GM10847 (cell line): Measurements from ENCODE around the gene OBP2B.

Source experiments
- POLR2A ChIP-seq: IDR thresholded peaks from 2 replicates; pipeline ENCODE4 v1.6.1; 2011; ENCODE audit not compliant: insufficient read length; ENCODE audit errors: extremely low read depth

OBP2B gene

DNA sequence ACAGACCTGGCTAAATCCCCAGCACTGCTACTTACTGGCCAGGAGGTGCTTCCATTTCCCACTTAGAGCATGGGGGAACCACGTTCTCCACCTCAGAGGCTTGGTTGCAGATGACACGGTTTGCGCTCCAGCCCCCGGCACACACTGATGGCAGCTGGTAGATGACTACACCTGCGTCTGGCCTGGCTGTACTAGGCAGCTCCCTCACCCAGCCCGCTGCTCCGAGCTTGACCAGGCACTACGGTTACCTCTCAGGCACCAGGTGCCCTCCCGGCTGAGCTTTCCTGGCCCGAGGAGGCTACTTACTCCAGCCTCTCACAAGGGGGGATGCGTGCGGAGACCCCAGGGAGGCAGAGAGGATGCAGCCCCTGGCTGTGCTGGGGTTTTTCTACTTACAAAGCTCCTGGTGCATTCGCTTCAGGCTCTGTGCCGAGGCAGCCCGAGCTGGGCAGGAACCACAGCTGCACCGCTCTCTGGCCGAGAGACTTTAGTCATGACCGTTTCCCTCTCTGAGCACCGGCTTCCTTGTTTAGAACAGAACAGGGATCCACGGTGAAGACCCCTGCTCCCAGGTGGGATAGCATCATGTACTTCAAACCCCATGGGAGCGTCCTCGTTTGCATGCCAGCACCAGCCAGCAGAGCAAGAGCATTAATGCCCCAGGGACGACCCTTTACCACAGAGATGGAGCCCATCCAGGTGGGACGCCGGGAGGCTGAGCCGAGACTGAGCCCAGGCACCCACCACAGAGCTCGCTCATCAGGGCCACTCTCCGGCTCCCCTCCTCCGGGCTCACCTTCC is 37.7 kb downstream of the OBP2B start:
- no peak for TF ChIP-seq POLR2A

- no peak for TF ChIP-seq POLR2A
These were observed 38.3 kb downstream of the OBP2B start for GRCh38 chr9:133170716-133171115.

DNA sequence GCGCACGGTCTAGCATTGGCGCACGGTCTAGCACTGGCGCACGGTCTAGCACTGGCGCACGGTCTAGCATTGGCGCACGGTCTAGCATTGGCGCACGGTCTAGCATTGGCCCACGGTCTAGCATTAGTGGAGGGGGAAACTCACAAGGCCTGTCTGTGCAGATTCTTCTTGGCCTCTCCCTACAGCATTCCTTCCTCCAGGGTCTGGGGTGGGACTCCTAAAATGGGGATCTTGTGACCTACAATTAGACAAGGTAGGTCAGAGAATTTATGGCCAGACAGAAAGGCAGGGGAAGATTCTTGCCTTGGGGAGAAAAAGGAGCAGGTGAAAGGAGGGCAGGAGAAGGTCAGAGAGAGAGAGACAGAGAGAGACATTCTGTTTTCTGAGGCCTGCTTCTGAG is 39.9 kb downstream of the OBP2B start:
- TF ChIP-seq POLR2A: no peak

DNA sequence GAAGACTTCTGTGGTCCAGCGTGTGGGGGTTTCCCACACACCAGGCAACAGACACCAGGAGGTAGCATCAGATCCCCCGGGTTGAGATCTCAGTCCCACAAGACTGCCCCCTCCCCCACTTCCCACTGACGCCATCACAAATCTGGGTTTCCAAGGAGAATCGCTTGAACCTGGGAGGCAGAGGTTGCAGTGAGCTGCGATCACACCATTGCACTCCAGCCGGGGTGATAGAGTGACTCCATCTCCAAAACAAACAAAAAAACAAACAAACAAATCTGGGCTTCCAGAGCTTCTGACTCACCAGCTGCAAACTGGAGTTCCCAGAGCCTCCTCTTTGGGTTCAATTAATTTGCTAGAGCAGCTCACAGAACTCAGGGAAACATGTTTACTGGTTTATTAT is 40.6 kb downstream of the OBP2B start:
- no peak for TF ChIP-seq POLR2A

DNA sequence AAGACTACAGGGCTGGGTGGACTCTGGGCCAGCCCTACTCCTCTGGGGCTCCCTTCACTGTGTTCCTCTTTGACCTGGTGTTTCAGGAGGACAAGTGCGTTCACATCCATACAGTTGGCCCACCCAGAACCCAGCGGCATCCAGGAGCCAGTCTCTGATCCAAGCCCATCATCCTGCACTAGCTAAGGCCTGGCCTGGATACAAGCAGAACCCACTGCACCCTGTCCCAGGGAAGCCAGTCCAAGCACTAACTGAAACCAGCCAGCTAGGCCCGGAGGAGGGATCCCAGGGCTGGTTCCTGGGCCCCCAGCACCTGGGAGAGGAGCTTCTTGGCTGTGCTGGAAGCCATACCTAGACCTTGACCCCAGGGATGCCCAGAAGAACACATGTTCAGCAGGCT is 41.3 kb downstream of the OBP2B start:
- no peak for TF ChIP-seq POLR2A

GRCh38 chr9:133167096-133167730 is 41.8 kb downstream of the OBP2B start:
- TF ChIP-seq POLR2A: no peak

- TF ChIP-seq POLR2A: no peak
These were observed 42.7 kb downstream of the OBP2B start for GRCh38 chr9:133166392-133166791.

- TF ChIP-seq POLR2A: no peak
These were observed 43.7 kb downstream of the OBP2B start for GRCh38 chr9:133165452-133165730.

DNA sequence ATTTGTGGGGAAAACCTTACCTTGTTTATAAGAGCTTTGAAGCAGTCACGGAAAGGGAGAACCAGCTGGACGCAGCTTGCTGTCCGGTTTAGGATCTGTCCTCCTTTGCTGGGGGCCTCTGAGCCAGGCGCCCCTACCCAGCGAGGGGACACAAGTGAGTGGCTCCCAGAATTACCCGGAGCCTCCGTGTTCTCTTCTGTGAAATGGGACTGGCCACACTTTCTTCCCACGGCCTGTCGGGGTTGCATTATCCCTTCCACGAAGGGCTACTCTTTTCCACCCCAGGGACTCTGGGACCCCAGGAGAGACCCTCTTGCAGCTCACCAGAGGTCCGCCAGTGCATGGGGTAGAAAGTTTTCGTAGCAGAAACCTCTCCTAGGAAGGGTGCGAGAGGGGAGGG is 44.9 kb downstream of the OBP2B start:
- TF ChIP-seq POLR2A: no peak

DNA sequence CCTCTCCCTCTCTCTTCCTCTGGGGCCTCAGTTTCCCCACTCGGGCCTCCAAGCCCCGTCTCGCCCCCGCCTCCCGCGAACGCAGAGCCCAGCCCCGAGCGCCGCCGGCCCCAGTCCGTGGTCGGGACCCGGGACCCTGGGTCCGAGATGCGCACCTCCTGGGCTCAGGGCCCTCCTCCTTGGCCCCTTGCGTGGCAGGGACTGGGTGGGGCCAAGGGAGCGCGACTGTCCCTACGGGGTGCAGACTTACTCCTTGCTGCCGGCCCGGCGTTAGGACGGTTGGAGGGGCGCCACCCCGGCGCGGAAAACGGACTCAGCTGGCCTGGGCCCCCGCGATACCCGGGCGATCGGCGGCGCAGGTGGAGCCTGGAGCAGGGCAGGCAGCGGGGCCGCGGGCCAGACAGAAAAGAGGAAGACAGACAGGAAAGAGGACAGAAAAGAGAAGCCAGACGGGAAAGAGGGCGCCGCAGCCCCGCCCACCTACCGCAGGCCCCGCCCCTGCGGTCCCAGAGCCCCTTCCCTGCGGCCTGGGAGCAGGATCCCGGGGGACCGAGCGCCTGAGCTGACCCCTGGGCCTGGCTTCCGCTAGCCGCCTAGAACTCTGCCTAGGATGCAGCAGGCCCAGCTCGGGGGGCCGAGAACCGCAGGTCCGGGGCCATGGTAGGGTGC is 45.4 kb downstream of the OBP2B start, which contains the start of gene GBGT1:
Gene GBGT1, minus strand, starts transcription at position 411 of the 669 bp plus-strand sequence. CDS start 1,502 bp downstream, outside the sequence.
- TF ChIP-seq POLR2A: peak; percentile 40

- TF ChIP-seq POLR2A: no peak
These were observed 46.1 kb downstream of the OBP2B start for GRCh38 chr9:133162861-133163503.

DNA sequence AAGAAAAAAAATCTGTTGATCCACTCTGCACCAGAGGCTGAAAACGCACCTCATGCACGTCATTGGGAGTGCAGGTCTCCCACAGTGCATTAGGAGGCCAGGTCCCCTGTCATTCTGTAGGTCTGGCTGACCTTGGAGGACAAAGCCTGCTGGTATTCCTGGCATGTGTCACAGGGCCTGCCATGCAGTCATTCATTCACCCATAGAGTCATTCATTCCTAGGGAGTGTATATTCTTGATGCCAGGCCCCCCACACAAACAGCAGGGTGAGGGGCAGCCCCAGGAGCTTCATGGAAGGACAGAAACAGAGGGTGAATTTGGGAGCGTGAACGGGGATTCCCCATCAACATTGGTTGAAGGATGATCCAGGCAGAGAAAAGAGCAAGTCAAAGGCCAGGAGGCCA is 47.5 kb downstream of the OBP2B start:
- TF ChIP-seq POLR2A: no peak

DNA sequence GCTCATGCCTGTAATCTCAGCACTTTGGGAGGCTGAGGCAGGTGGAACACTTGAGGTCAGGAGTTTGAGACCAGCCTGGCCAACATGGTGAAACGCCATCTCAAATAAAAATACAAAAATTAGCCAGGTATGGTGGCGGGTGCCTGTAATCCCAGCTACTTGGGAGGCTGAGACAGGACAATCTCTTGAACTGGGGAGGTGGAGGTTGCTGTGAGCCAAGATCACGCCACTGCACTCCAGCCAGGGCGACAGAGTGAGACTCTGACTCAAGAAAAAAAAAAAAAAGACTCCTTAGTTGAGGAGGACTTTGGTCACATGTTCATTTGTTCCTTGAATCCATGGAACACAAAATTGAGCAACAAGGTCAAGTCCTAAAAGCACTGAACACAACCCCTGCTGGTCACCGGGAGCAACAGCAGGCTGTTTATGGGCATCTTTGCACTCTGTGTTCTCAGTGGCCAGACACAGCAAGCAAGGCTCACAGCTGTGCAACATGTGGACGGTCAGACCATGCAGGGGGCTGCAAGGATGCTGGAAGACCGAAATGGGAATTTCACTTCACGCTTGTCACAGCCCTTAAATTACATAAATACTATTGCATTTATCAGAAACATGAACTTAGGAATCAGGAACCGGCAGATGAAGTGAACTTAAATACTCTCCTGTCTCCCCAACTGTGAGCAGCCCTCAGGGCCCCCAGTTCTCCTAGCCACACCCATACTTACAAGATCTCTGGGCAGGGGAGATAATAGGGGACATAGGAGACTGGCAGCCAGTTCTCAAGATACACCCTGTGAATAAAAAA is 48.1 kb downstream of the OBP2B start:
- TF ChIP-seq POLR2A: no peak

DNA sequence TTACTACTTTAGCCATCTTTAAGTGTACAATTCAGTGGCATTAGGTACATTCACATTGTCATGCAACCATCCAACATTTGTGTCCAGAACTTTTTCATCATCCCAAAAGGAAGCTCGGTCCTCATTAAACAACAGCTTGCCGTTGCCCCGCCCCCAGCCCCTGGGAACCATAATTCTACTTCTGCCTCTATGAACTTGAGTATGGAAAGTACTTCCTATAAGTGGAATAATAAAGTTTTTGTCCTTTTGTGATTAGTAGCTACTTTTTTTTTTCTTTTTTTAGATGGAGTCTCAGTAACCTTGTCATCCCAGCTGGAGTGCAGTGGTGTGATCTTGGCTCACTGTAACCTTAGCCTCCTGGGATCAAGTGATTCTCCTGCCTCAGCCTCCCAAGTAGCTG is 50.4 kb downstream of the OBP2B start:
- no peak for TF ChIP-seq POLR2A
